Right ventricle myocardium inferior (tissue), 1 donor: ENCODE results near the gene KCNN1. TPM values are rescaled to one million over a fixed set of nuclear protein-coding genes. Genes with fewer than 3 reads are reported as not detected.
"Not testable (repeated sequence)": the region's sequence is repeated elsewhere in the genome, so short reads cannot be mapped to it uniquely, and the experiment has no call there.

Experiments
- ATAC-seq: fragments of 200-7000 bp; cut with Tn5 transposase; one replicate; pipeline ENCODE4 v1.9.1; 2020; ENCODE audit warnings: mild to moderate bottlenecking, moderate library complexity
- DNase-seq: peaks from one replicate; pipeline ENCODE4 v3.0.0; 2021; ENCODE audit errors: missing footprints
- intact Hi-C: fragments of 100-400 bp; cut with DNase I; formaldehyde crosslinking; loops from one replicate; pipeline ENCODE4 v1.11.0; 2022
- total RNA-seq: library from RNA; stranded (reverse); fragmentation: NEBNext Ultra II Directional; extraction: Animal tissue kit (Norgen Biotek cat#: 25700); gene quantifications from one replicate; pipeline ENCODE4 v1.2.1, GENCODE V29; 2021
- donor health status: DM: no; HTN: yes; CAD: no; lungs with severe emphysema.

KCNN1 gene
- total RNA-seq, 1 donor from 2014 or later, result not detected

DNA sequence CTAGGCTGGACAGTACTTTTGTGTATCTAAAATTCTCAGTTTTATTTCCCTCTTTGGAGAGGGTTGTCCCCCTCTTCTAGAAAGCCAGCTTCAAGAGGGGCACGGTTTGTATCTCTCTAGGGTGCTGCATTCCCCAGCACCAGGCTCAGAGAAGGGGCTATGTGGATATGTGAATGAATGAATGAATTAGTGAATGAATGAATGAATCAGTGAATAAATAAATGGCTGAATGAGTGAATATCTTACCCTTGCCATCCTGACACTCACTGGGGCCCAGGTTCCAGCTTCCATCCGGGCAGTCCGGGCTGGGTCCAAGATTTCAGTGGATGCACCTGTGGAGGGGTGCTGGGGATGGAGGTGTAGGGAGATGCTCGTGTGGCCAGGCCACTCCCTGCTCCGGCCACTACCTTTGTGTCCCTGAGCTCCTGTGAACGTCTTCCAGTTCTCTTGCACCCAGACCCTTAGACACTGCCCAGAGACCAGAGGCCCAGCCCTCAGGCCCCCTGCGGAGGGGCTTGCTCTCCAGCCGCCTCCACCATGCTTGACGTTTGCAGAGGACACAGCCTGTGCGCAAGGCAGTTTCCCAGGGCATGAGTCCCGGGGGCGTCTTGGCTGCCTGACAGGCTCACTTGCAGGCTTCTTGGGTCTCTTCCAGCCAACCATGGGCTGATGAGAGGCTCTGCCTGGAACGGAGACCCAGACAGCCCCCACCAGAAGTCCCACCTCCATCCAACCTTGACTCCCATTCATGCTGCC lies 2.8 kb upstream of the KCNN1 start:
- intact Hi-C loops, result no loop called here
- ATAC-seq (no peak), DNase-seq (no peak)

DNA sequence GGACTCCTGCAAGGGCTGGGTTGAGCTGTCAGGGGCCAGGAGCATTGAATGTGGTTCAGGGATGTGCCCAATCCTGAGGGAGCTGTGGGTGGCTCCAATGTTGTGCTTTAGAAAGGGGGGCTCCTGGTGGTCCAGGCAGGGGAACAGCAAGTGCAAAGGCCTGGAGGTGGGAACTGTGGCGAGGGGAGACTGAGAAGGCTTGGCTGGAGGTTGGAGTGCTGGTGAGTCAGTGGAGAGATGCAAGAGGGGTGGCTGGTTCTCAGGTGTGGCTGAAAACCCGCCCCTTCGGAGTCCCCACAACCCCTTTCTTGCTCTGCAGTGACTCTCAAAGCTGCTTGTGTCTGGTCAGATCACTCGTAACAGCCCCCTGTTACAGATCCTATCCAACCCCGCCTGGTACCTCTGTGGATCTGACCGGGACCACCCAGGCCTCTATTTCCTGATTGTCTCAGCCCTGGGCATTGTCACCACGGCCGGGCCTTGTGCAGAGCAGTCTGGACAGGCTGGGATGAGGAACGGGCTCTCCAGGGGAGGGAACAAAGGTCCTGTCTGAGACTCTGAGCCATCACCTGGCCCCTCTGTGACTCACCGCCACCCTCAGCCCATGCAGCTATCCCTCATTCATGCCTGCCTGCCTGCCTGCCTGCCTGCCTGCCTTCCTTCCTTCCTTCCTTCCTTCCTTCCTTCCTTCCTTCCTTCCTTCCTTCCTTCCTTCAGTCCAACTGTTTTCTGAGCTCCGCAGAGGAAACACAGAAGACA lies 1.4 kb upstream of the KCNN1 start:
- no peak for ATAC-seq
- no peak for DNase-seq
- intact Hi-C loops, result no loop called here

DNA sequence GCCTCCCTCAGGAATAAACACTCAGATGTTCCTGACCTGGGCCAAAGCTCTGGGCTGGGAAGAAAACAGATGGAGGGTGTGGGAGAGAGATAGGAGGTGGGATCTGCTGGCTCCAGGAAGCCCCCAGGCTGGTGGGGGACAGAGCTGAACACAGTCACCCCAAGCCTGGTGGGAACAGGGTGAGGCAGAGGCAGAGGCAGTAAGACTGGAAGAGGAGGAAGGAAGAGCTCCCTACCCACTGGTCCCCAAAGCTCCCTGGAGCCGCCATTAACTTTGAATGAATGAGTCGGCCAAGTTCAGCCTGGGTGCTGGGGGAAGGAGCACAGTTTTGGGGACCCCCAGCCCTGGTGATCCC lies 801 bp upstream of the KCNN1 start:
- intact Hi-C loops, result no loop called here
- ATAC-seq (no peak), DNase-seq (no peak)

DNA sequence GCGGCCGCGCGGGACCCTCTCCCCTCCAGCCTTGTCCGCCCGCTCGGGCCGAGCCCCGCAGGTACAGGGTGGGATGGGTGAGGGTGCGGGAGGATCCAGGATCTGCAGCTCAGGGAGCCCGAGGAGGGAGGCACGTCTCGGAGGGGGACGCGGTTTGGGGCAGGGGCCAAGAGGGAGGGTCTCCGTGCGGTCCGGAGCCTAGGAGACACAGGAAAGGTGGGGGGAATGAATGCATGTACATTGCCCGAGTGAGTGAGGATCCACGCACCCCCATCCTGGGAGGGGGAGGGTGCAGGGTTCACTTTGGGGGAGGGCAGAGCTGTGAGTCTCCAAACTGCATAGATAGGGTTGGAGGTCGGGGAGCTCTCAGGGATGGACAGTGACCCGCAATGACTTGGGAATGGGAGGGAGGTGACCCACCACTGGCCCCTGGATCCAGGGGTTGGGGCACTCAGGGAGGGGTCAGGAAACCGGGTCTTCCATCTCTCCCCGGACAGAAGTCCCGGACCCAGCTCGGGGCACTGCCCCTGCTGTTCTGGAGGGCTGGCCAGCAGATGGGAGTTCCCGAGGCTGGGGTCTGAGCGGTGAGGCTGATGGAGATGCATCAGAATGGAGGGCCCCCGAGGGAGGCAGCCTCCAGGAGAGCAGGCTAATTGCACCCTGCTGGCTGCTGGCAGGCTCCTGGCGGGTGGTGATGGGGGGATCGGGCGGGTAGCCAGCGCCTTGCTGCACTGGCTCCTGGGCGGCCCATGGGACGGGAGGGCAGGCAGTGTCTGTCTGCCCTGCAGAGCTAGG lies 547 bp downstream of the KCNN1 start:
- intact Hi-C loops, result no loop called here
- ATAC-seq (no peak), DNase-seq (no peak)

DNA sequence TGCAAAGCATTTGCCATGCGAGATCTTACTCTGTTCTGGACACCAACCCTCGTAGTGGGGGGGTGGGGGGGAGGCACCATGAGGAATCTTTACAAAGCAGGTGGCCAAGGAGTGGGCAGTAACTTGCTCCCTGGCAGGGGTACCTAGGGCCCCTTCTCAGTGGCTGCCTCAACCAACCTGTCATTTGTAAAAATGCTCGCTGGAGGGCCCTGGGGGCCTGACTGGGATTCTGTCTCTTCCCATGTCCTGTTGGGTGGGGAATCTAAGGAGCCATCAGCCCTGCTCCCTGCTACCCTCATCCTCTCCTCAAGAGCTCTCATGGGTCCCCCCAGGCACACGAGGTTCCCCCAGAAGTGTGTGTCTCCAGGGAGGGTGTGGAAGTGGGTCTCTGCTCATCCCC lies 1.5 kb downstream of the KCNN1 start:
- DNase-seq (no peak), ATAC-seq (no peak)
- intact Hi-C loops, result no loop called here

DNA sequence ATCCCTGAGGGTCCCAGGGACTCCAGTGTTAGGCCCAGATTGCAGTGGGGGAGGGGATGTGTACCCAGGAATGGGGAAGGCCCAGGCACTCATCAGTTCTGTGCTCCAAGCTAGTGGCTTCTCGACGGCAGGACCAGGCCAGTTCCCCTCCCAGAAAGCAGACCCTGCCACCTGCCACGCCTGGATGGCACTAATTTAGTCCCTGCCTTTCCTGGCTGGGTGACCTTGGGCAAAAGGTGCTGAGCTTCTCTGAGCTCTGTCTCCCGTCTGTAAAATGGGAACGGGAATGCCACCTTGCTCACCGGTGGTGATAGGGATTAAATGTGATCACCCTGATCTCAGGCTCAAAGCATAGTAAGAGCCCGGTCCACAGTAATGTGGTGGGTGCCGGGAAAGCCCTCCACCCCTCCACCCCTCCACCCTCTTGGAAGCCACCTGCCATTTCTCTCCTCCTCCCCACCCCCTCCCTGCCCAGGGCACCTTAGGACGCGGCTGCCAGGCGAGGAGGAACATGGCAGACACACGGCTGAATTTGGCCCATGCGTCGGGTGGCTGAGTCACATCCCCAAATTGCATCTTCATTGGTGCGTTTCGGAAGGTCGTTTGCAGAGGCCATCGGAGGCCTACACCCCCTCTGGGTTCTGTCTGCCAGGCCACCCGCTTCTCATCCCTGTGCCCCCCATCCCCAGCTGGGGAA lies 2.3 kb downstream of the KCNN1 start:
- intact Hi-C loops, result no loop called here
- ATAC-seq, result no peak

DNA sequence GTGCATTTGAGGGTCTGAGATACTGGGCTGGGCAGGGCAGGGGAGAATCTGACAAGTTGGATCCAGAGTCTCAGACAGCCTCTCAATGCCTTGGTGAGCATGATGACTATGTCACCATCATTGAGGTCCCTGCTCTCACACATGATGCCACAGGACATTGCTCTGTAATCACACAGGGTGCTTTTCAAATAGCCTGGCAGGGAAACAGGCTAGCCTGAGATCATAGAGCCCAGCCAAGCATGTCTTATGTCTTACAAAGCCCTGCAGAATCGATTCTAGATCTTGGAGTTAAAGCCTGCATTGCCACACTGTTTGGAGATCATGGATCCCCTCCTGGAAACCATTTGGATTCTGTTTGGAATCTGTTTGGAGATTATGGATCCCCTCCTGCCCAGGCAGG lies 5.3 kb downstream of the KCNN1 start:
- DNase-seq (no peak), ATAC-seq (no peak)

More for the DNA sequence above, 2.3 kb downstream of the KCNN1 start:
- DNase-seq, result no peak

DNA sequence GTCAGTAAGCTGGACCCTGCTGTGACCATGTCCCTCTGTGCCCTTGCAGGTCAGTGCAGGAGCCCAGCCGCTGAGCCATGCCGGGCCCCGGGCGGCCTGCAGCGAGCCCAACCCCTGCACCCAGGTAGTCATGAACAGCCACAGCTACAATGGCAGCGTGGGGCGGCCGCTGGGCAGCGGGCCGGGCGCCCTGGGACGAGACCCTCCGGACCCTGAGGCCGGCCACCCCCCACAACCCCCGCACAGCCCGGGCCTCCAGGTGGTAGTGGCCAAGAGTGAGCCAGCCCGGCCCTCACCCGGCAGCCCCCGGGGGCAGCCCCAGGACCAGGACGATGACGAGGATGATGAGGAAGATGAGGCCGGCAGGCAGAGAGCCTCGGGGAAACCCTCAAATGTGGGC lies 6.9 kb downstream of the KCNN1 start:
- intact Hi-C loops, result no loop called here
- DNase-seq (no peak), ATAC-seq (no peak)

More for the DNA sequence above, 5.3 kb downstream of the KCNN1 start:
- intact Hi-C loops, result no loop called here

DNA sequence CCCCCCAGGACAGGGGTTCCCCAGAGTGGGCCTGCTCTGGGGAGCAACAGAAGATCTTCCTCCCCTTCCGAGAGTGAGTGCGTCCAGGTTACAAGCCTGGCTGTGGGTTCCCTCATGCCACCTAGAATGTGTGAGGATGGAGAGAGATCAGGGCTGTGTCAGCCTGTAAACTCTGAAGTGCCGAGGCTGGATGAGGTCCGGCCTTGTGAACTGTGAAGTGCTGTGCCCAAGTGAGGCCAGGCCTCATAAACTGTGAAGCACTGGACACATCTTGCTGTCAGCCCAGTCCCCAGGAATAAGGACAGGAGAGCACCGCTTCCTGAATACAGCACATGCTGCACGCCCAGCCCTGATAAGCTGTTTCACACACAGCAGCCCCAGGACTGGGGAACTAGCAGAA lies 7.6 kb downstream of the KCNN1 start:
- ATAC-seq, result no peak
- intact Hi-C loops, result no loop called here

DNA sequence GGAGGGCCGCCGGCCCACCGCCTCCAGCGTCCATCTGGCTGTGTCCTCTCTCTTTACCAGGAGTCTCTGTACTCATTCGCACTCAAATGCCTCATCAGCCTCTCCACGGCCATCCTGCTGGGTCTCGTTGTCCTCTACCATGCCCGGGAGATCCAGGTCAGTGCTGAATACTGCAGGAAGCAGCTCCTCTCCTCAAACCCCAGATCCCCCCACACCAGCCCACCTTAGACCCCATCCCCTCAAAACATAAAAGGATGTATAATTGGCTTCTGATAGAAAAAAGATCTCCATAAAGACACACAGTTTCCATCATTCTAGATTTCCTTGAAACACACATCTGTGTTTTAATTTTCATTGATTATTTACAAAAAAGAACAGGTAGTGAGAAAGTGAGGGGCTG lies 8.1 kb downstream of the KCNN1 start:
- no peak for ATAC-seq
- no peak for DNase-seq
- intact Hi-C loops, result no loop called here

More for the DNA sequence above, 7.6 kb downstream of the KCNN1 start:
- DNase-seq, result no peak

DNA sequence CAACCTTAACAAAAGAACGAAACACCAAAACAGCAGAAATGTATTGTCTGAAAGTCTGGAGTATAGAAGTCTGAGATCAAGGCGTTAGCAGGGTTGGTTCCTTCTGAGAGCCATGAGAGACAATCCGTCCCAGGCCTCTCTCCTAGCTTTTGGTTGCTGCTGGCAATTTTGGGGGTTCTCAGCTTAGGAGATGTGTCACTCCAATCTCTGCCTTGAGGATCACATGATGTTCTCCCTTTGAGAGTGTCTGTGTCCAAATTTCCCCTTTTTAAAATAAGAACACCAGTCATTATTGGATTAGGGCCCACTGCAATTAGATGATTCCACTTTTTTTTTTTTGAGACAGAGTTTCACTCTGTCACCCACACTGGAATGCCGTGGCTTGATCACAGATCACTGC lies 10.1 kb downstream of the KCNN1 start:
- intact Hi-C loops, result no loop called here
- no peak for ATAC-seq
- no peak for DNase-seq

DNA sequence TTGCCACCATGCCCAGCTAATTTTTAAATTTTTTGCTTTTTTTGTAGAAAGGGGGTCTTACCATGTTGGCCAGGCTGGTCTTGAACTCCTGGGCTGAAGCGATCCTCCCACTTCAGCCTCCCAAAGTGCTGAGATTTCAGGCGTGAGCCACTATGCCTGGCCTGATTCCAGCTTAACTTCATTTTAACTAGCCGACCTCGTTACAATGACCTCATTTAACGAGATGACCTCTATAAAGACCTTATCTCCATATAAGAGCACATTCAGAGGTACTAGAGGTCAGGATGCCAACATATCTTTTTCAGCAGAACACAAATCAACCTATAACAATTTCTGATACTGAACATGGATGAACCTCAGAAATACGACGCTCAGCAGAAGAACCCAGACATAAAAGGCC lies 10.6 kb downstream of the KCNN1 start:
- DNase-seq, result no peak
- intact Hi-C loops, result no loop called here
- no peak for ATAC-seq

DNA sequence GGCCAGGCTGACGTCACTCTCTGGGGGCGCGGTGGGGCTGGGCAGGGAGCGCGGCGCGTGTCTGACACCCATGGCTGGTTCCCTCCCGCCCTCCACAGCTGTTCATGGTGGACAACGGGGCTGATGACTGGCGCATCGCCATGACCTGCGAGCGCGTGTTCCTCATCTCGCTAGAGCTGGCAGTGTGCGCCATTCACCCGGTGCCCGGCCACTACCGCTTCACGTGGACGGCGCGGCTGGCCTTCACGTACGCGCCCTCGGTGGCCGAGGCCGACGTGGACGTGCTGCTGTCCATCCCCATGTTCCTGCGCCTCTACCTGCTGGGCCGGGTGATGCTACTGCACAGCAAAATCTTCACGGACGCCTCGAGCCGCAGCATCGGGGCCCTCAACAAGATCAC lies 14.7 kb downstream of the KCNN1 start:
- no peak for DNase-seq
- ATAC-seq, result no peak
- intact Hi-C loops, result no loop called here

DNA sequence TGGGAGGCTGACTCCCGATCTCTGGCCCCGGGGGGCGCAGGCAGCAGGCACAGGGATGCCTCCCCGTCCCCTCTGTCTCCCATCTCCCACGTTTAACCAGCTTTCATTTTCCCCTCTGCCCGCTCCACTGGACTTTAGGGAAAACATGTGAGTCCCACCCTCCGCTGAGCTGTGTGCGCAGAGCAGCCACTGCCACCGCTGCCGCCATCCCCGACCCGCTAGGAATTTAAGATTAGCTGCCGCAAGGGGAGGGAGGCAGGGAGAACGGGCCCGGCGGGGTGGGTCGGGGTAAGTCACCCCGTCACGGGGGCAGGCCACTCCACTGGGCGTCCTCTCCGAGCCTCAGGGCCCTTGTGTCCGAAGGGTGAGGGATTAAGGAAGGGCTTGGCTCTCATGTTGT lies 15.5 kb downstream of the KCNN1 start:
- no peak for DNase-seq
- intact Hi-C loops, result no loop called here
- ATAC-seq, result no peak

DNA sequence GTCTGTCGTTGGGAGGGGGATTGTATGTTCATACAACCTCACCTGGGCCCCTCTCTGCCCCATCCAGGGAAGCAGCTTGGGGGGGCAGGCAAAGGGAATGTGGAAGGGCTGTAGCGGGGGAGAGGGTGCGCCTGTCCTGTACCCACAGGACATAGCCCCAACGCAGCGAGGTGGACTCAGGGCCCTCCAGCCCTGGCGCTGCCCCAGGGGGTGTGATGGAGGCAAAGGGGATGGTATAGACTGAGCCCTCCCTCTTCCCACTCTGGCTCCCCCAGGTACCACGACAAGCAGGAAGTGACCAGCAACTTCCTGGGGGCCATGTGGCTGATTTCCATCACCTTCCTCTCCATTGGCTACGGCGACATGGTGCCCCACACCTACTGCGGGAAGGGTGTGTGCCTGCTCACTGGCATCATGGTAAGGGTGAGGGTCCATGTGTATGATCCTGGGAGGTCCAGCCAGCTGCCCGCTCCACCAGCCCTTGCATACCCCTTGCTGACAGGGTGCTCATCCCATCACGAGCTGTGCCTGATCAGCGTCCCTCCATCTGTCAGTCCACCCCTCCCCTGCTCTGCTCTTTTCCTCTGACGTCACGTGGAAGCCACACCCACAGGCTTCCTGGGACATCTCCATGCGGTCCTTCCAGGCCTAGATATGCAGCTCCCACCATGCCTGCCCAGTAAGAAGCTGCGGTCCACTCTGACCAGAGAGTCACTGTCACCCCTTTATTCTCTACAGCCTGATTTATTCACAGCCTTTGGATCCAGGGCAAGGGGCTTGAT lies 18.3 kb downstream of the KCNN1 start:
- intact Hi-C loops, result no loop called here
- DNase-seq (no peak), ATAC-seq (no peak)

DNA sequence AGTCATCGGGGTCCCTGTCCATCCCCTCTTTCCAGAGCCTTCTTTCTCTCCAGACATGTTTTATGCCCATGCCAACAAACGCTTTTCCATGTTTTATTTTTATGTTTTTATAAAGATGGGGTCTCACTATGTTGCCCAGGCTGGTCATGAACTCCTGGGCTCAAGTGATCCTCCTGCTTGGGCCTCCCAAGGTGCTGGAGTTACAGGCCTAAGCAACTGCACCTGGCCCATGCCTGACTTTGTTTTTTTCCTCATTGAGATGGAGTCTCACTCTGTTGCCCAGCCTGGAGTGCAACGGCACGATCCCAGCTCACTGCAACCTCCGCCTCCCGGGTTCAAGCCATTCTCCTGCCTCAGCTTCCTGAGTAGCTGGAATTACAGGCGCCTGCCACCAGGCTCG lies 19.7 kb downstream of the KCNN1 start:
- ATAC-seq, DNase-seq, intact Hi-C loops: not testable (repeated sequence)

DNA sequence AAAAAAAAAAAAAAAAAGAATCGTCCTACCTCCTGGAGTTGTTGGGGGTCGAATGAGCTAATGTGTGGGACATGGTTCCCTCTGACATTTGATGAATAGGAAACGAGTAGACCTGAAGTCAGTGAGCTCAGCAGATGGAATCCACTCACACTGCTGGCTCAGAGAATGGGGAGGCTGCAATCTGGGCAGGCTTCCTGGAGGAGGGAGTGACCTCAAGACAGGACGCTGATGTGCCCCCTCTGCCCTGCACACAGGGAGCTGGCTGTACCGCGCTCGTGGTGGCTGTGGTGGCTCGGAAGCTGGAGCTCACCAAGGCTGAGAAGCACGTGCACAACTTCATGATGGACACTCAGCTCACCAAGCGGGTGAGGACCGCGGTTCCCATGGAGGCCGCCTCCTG lies 21.3 kb downstream of the KCNN1 start:
- intact Hi-C loops, result no loop called here
- DNase-seq, result no peak
- no peak for ATAC-seq

DNA sequence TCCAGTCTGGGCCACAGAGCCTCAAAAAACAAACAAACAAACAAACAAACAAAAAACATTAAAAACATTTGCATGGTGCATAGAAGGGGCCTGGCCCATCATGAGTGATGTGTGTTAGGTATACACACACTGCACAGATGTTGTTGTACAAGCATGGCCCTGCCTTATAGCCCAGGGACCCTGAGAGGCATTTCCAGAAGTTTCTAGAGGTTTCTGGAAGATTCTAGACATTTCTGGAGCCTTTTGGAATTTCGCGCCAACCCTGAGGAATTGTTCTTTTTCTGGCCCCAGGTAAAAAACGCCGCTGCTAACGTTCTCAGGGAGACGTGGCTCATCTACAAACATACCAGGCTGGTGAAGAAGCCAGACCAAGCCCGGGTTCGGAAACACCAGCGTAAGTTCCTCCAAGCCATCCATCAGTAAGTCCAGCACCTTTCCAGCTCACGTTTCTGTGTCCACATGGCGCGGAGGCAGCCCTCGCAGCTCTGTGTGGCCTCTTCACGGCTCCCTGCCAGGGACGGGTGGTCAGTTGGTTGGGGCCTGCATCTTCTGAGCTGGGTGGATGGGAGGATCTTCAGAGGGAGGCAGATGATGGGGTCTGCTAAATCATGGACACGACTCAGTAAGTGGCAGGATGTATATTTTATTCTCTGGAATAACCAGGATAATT lies 22.7 kb downstream of the KCNN1 start:
- DNase-seq (no peak), ATAC-seq (no peak)
- intact Hi-C loops, result no loop called here
